ENCODE data around the gene P2RY12.

DNA sequence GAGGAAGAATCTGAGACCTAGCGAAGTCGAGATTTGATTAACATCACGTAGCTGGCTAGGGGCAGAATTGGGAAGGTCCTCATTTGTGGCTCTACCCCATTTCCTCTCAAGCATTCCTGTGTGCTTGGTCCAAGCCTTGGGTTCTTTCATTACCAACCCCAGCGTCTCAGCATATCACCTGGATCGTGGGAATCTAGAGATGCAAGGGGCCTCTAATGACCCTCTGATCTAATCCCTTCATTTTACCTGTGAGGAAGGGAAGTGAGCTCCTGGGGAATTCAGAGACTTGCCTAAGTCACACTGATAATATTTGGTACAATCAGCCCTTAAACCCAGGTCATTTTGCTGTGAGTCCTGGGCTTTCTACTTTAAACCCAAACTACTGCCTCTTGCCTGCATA is 70.0 kb downstream of the P2RY12 start:
- TF ChIP-seq, protein P1, sequence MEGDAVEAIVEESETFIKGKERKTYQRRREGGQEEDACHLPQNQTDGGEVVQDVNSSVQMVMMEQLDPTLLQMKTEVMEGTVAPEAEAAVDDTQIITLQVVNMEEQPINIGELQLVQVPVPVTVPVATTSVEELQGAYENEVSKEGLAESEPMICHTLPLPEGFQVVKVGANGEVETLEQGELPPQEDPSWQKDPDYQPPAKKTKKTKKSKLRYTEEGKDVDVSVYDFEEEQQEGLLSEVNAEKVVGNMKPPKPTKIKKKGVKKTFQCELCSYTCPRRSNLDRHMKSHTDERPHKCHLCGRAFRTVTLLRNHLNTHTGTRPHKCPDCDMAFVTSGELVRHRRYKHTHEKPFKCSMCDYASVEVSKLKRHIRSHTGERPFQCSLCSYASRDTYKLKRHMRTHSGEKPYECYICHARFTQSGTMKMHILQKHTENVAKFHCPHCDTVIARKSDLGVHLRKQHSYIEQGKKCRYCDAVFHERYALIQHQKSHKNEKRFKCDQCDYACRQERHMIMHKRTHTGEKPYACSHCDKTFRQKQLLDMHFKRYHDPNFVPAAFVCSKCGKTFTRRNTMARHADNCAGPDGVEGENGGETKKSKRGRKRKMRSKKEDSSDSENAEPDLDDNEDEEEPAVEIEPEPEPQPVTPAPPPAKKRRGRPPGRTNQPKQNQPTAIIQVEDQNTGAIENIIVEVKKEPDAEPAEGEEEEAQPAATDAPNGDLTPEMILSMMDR (IDR thresholded peaks at IDR 0.05), result no peak
- no peak for TF ChIP-seq POLR2A (IDR thresholded peaks at IDR 0.05)
